K562 (cell line): ENCODE data around the gene EPB41L4A. TPM values are rescaled to one million over a fixed set of nuclear protein-coding genes. Genes with fewer than 3 reads are reported as not detected.

Experiments
- ATAC-seq: fragments of 200-7000 bp; cut with Tn5 transposase; 3 replicates; pipeline ENCODE4 v1.9.1; 2020; ENCODE audit warnings: moderate library complexity
- BruUV-seq: library from RNA; stranded (reverse); fragments of 400-500 nt; replicated peaks from 2 replicates; lab custom pipeline; 2021; lab: Mats Ljungman, UMichigan
- CTCF ChIA-PET: fragments of 300-600 bp; formaldehyde crosslinking; extraction: SDS; loops from one replicate; lab custom pipeline; 2021; ENCODE audit warnings: low intra/inter-chr PET ratio; lab: Yijun Ruan, JAX
- POLR2A ChIA-PET: fragments of 300-600, 350-650 bp; sonication (Branson Sonifier 250); formaldehyde crosslinking; extraction: SDS; loops from one replicate; lab custom pipeline; 2021; ENCODE audit warnings: antibody characterized with exemption, inconsistent platforms; lab: Yijun Ruan, JAX
- DNase-seq, 4 experiments: peaks; one replicate each; pipeline versions ENCODE4 v3.0.0 to v3.0.0-alpha.2; 2011 to 2018; ENCODE audit warnings: low spot score in 3 of 4, mixed read lengths in 3 of 4; ENCODE audit errors: extremely low read depth in 1 of 4
- FAIRE-seq: peaks from 2 replicates; lab custom pipeline; 2011; peaks lifted over from hg19 to GRCh38; lab: Jason Lieb, UNC
- H2AFZ ChIP-seq: 2 replicates; pipeline ENCODE4 v1.6.0; 2011; ENCODE audit warnings: low read depth, low read length, control low read depth, inconsistent platforms
- H3K27ac ChIP-seq: fragments of 200-600 bp; 3 replicates; pipeline ENCODE4 v1.8.0; 2011; ENCODE audit warnings: low read depth, mild to moderate bottlenecking, control low read depth, inconsistent platforms, low read length, moderate library complexity, mixed read lengths; ENCODE audit errors: extremely low read depth
- H3K27me3 ChIP-seq, 2 experiments: fragments of 300-600 bp in 1 of 2; 2 replicates in 1 of 2; 3 replicates in 1 of 2; pipeline versions ENCODE4 v1.6.0 to v1.8.0; 2011; ENCODE audit warnings: inconsistent platforms in 2 of 2, low read length in 2 of 2, mild to moderate bottlenecking in 1 of 2, mixed read lengths in 1 of 2, moderate library complexity in 1 of 2; ENCODE audit not compliant: control insufficient read depth in 2 of 2, insufficient read depth in 2 of 2
- H3K36me3 ChIP-seq: fragments of 300-600 bp; 3 replicates; pipeline ENCODE4 v1.8.0; 2011; ENCODE audit warnings: mild to moderate bottlenecking, low read length, inconsistent platforms; ENCODE audit not compliant: control insufficient read depth, insufficient read depth
- H3K4me1 ChIP-seq, 2 experiments: fragments of 200-600 bp in 1 of 2; replicated peaks in 1 of 2; 2 replicates in 1 of 2; 3 replicates in 1 of 2; pipeline versions ENCODE4 v1.5.1 to v1.8.0; 2011; ENCODE audit warnings: inconsistent platforms in 2 of 2, low read length in 2 of 2, mild to moderate bottlenecking in 1 of 2, mixed read lengths in 1 of 2, moderate library complexity in 1 of 2; ENCODE audit not compliant: control insufficient read depth in 2 of 2, insufficient read depth in 2 of 2
- H3K4me2 ChIP-seq: 2 replicates; pipeline ENCODE4 v1.6.1; 2011; ENCODE audit warnings: low read length, control low read depth, inconsistent platforms, mixed read lengths; ENCODE audit not compliant: insufficient read depth
- H3K4me3 ChIP-seq: fragments of 200-600 bp; sonication (generic), shearing (Covaris generic); 2 replicates; pipeline ENCODE4 v1.5.1; 2016; ENCODE audit warnings: control low read depth, inconsistent platforms
- H3K79me2 ChIP-seq: fragments of 200-600 bp; 3 replicates; pipeline ENCODE4 v1.8.0; 2011; ENCODE audit warnings: low read length, inconsistent platforms; ENCODE audit not compliant: control insufficient read depth, insufficient read depth
- H3K9ac ChIP-seq, 2 experiments: 2 replicates each; pipeline versions ENCODE4 v1.6.0 to v1.6.1; 2011; ENCODE audit warnings: low read depth in 2 of 2, low read length in 2 of 2, control low read depth in 1 of 2, inconsistent platforms in 1 of 2, mild to moderate bottlenecking in 1 of 2, mixed read lengths in 1 of 2; ENCODE audit not compliant: insufficient read depth in 1 of 2
- H3K9me1 ChIP-seq: one replicate; pipeline ENCODE4 v1.6.0; 2011; ENCODE audit warnings: inconsistent platforms, mild to moderate bottlenecking, low read length, moderate library complexity; ENCODE audit not compliant: control insufficient read depth, insufficient read depth
- H3K9me3 ChIP-seq: replicated peaks from 2 replicates; pipeline ENCODE4 v1.5.1; 2011; ENCODE audit warnings: low read depth, low read length, inconsistent platforms; ENCODE audit not compliant: control insufficient read depth, insufficient read depth
- H4K20me1 ChIP-seq: replicated peaks from 2 replicates; pipeline ENCODE4 v1.6.1; 2011; ENCODE audit warnings: low read length, inconsistent platforms, mixed read lengths; ENCODE audit not compliant: control insufficient read depth, insufficient read depth
- BRCA1 ChIP-seq, 2 experiments: fragments of 450-650 bp in 1 of 2; sonication (generic) in 1 of 2; formaldehyde crosslinking in 1 of 2; IDR thresholded peaks; 2 replicates each; pipeline versions ENCODE4 v1.5.0 to v1.6.1; 2017 to 2020; ENCODE audit warnings: mild to moderate bottlenecking in 1 of 2, missing genetic modification reagents in 1 of 2
- KHSRP ChIP-seq: fragments of 450-650 bp; IDR thresholded peaks from 2 replicates; pipeline ENCODE4 v1.6.1; 2017
- PHB ChIP-seq: fragments of 250-450 bp; sonication (Bioruptor Pico); IDR thresholded peaks from 2 replicates; pipeline ENCODE4 v1.5.0; 2021
- RAD21 ChIP-seq, 2 experiments: fragments of 250-450 bp in 1 of 2; fragments of 450-650 bp in 1 of 2; sonication (Bioruptor Pico) in 1 of 2; formaldehyde crosslinking in 1 of 2; IDR thresholded peaks in 1 of 2; conservative IDR thresholded peaks in 1 of 2; 2 replicates each; pipeline versions ENCODE4 v1.4.0 to v1.8.0; 2020 to 2022; ENCODE audit warnings: mild to moderate bottlenecking in 2 of 2, moderate library complexity in 1 of 2
- SRSF1 ChIP-seq: fragments of 200-400 bp; formaldehyde crosslinking; IDR thresholded peaks from 2 replicates; pipeline ENCODE4 v1.6.1; 2017; ENCODE audit warnings: mild to moderate bottlenecking, low read depth, low read length, moderate library complexity
- TEAD4 ChIP-seq, 2 experiments: sonication (generic) in 1 of 2; formaldehyde crosslinking in 1 of 2; IDR thresholded peaks; 2 replicates each; pipeline versions ENCODE4 v1.6.1 to v1.8.0; 2012 to 2022; ENCODE audit warnings: borderline replicate concordance in 1 of 2, inconsistent platforms in 1 of 2, low read length in 1 of 2, mild to moderate bottlenecking in 1 of 2, missing genetic modification reagents in 1 of 2
- ZNF316 ChIP-seq: fragments of 450-650 bp; IDR thresholded peaks from 2 replicates; pipeline ENCODE4 v1.6.1; 2016
- WGBS: fragments of 100-300 bp; shearing (Covaris generic); methylation state at CpG from one replicate; pipeline ENCODE4 v1.1.6; 2016; ENCODE audit warnings: low coverage, mixed read lengths; ENCODE audit not compliant: insufficient coverage; ENCODE audit errors: missing lambda C conversion rate; 5-methylcytosine and 5-hydroxymethylcytosine counted together
- in situ Hi-C: fragments of 300-500 bp; cut with MboI; formaldehyde crosslinking; loops from 4 replicates; pipeline ENCODE4 v1.15.0; 2018; ENCODE audit warnings: inconsistent platforms, mixed read lengths
- intact Hi-C: fragments of 100-400 bp; cut with micrococcal nuclease; formaldehyde crosslinking; loops from 2 replicates; pipeline ENCODE4 v1.14.2; 2022
- polyA plus RNA-seq, 8 experiments: library from polyadenylated mRNA; depleted of rRNA in 4 of 8; stranded (reverse) in 5 of 8; unstranded in 3 of 8; fragments of >200 nt; fragmentation: Nextera tagmentation in 2 of 8; fragmentation: Illumina TruSeq in 1 of 8; extraction: Ambion mirVana in 2 of 8; extraction: Trizol in 1 of 8; gene quantifications; 2 replicates each; pipeline versions ENCODE4 v1.2.1 to v1.2.3, GENCODE V29; 2011 to 2014; ENCODE audit warnings: inconsistent platforms in 1 of 8, missing spikeins in 1 of 8
- total RNA-seq, 7 experiments: library from RNA; depleted of rRNA in 6 of 7; stranded (reverse); fragments of >200 nt in 6 of 7; fragmentation: Illumina TruSeq in 2 of 7; extraction: Trizol in 2 of 7; gene quantifications; 2 replicates each; pipeline versions ENCODE4 v1.2.1 to v1.2.3, GENCODE V29; 2011 to 2021; ENCODE audit warnings: low replicate concordance in 1 of 7
- TF ChIP-seq, protein P1 (sequence below): IDR thresholded peaks from 2 replicates; pipeline ENCODE4 v1.6.1; 2012; ENCODE audit warnings: low read depth, low read length, improper control_type of control experiment, borderline replicate concordance
- TF ChIP-seq, protein P2 (sequence below), 2 experiments: fragments of 450-650 bp; formaldehyde crosslinking in 1 of 2; IDR thresholded peaks; 2 replicates each; pipeline versions ENCODE4 v1.4.0 to v1.6.1; 2014 to 2020; ENCODE audit warnings: mild to moderate bottlenecking in 2 of 2, borderline replicate concordance in 1 of 2, low read depth in 1 of 2

Gene EPB41L4A
- total and polyA plus RNA-seq, 9 of the 15 experiments (the other 6 are each of a cell fraction or from before 2014, with no cell fraction given) = 0.04 to 0.35 (median 0.12) TPM; not detected in 3

DNA sequence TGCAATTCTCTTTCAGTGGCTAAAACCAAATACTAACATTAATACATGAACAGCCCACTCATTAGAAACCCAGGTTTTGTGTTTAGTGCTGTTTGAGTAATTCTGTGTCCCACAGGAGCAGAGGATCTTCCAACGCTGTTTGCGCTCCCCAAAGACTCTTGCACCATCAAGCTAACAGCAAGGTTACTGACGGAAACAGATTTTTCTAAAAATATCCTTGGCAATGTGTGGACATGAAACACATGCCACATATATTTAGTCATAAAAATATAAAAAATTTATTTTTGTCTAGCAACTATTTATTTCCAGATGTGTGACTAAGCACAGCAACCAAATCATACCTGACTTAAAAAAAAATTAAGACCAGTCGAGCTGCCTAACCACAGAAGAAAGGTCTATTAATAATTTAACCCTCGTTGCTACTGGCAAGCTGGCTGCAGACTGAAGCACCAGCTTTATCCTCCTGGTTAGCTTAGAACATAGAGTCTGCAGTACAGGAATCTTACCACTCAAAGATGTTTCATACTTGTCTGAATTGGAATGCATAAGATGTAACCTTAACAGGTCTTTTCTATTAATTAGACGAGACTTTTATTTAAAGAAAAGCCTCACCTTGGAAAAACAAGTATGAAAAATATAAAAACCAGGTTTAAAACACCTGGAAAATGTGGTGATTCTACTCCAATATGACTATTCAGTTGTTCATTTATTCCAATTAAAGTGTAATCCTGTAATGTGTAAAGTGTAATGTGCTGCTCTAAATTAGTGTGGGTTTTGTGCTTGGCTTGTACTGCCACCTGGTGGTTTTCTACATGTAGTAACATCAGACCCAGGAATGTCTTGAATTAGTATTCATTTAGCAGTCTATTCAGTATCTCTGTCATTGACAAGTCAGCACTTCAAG is 272.5 kb downstream of the EPB41L4A start:
- ATAC-seq (peak; percentile 98), FAIRE-seq (peak; percentile 90), DNase-seq (peak; percentile 43 to 78 (median 58))
- Histone ChIP-seq H3K9me1 (no peaks in the 10 kb centered on the region), H2AFZ (no peak overlapping the region), H3K36me3 (no peaks in the 10 kb centered on the region), H4K20me1 (no peaks in the 10 kb centered on the region), H3K27me3 (no peaks in the 10 kb centered on the region), H3K9me3 (no peaks in the 10 kb centered on the region), H3K4me3 (no peak overlapping the region), H3K4me2 (no peak overlapping the region), H3K27ac (no peak overlapping the region), H3K9ac (no peak overlapping the region), H3K4me1 (no peaks in the 10 kb centered on the region; a peak in 1 of 5 replicates), H3K79me2 (no peaks in the 10 kb centered on the region)
- in situ Hi-C loops = loop anchor here (10.0 kb wide), 2 partner anchors 602 to 982 kb away; no protein-coding TSS in a partner anchor
- CTCF ChIA-PET = interaction anchor here (0.6 to 4.8 kb wide), 3 partner anchors 462 to 988 kb away, joined by 5 to 23 read pairs (median 7); no protein-coding TSS in a partner anchor
- no TSS peak for BruUV-seq
- 0% methylated on average over 6 of the region's 6 CpGs for WGBS
- intact Hi-C loops = loop anchor here (1.0 to 10.0 kb wide), 4 partner anchors 462 to 988 kb away; no protein-coding TSS in a partner anchor
- POLR2A ChIA-PET = no interaction called here
- TF ChIP-seq RAD21 (CRISPR knock-in tag; conservative IDR thresholded peaks at IDR 0.05 in 1 of 2, IDR thresholded peaks at IDR 0.05 in 1 of 2) (peak; percentile 91 to 94), KHSRP (no peak), BRCA1 (IDR thresholded peaks at IDR 0.05) (no peak), BRCA1 (CRISPR knock-in tag; IDR thresholded peaks at IDR 0.05) (no peak), PHB (CRISPR knock-in tag) (no peak), TEAD4 (IDR thresholded peaks at IDR 0.05; ENCODE audit: low read length) (peak; percentile 57), TEAD4 (CRISPR knock-in tag; IDR thresholded peaks at IDR 0.05; ENCODE audit: borderline replicate concordance) (no peak), ZNF316 (peak; percentile 26; the same call in 1 of the 2 replicates), SRSF1 (no peak)
- TF ChIP-seq, protein P1, sequence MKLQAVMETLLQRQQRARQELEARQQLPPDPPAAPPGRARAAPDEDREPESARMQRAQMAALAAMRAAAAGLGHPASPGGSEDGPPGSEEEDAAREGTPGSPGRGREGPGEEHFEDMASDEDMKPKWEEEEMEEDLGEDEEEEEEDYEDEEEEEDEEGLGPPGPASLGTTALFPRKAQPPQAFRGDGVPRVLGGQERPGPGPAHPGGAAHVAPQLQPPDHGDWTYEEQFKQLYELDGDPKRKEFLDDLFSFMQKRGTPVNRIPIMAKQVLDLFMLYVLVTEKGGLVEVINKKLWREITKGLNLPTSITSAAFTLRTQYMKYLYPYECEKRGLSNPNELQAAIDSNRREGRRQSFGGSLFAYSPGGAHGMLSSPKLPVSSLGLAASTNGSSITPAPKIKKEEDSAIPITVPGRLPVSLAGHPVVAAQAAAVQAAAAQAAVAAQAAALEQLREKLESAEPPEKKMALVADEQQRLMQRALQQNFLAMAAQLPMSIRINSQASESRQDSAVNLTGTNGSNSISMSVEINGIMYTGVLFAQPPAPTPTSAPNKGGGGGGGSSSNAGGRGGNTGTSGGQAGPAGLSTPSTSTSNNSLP = peak; percentile 55; the same call in 1 of the 2 replicates
- TF ChIP-seq, protein P2, sequence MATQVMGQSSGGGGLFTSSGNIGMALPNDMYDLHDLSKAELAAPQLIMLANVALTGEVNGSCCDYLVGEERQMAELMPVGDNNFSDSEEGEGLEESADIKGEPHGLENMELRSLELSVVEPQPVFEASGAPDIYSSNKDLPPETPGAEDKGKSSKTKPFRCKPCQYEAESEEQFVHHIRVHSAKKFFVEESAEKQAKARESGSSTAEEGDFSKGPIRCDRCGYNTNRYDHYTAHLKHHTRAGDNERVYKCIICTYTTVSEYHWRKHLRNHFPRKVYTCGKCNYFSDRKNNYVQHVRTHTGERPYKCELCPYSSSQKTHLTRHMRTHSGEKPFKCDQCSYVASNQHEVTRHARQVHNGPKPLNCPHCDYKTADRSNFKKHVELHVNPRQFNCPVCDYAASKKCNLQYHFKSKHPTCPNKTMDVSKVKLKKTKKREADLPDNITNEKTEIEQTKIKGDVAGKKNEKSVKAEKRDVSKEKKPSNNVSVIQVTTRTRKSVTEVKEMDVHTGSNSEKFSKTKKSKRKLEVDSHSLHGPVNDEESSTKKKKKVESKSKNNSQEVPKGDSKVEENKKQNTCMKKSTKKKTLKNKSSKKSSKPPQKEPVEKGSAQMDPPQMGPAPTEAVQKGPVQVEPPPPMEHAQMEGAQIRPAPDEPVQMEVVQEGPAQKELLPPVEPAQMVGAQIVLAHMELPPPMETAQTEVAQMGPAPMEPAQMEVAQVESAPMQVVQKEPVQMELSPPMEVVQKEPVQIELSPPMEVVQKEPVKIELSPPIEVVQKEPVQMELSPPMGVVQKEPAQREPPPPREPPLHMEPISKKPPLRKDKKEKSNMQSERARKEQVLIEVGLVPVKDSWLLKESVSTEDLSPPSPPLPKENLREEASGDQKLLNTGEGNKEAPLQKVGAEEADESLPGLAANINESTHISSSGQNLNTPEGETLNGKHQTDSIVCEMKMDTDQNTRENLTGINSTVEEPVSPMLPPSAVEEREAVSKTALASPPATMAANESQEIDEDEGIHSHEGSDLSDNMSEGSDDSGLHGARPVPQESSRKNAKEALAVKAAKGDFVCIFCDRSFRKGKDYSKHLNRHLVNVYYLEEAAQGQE (IDR thresholded peaks at IDR 0.05; ENCODE audit: borderline replicate concordance) = peak; percentile 81
- TF ChIP-seq, protein P2 (CRISPR knock-in tag; IDR thresholded peaks at IDR 0.05; ENCODE audit: low read depth) = no peak
